ENCODE results near the gene UBA1. TPM values are rescaled to one million over a fixed set of nuclear protein-coding genes. Genes with fewer than 3 reads are reported as not detected.

UBA1 gene
- total RNA-seq, 2 experiments from 2014 or later: 243 to 246 TPM

DNA sequence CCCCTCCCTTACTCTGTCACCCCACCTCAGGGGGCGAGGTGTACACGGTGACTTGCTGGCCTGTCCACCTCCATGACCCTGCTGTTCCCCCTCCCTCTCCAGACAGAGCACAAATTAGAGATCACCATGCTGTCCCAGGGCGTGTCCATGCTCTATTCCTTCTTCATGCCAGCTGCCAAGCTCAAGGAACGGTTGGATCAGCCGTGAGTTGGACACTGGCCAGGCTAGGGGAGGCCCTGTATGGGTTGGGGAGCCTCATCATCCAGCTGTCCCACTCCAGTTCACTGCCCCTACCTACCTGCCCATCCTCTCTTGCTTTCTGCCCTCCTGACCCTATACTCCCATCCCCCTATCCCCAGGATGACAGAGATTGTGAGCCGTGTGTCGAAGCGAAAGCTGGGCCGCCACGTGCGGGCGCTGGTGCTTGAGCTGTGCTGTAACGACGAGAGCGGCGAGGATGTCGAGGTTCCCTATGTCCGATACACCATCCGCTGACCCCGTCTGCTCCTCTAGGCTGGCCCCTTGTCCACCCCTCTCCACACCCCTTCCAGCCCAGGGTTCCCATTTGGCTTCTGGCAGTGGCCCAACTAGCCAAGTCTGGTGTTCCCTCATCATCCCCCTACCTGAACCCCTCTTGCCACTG lies 20.9 kb downstream of the UBA1 start:
- Mint-ChIP-seq H3K27me3 (no peaks in the 10 kb centered on the region), H3K4me1 (ENCODE audit: low read depth) (peaks cover 19% of the 10 kb centered on the region), H3K4me3 (no peak overlapping the region), H3K27ac (no peak overlapping the region), H3K9me3 (no peaks in the 10 kb centered on the region), H3K36me3 (ENCODE audit: low read depth) (peaks cover 41% of the 10 kb centered on the region)
- no peak for TF ChIP-seq CTCF (IDR thresholded peaks at IDR 0.05)
- POLR2A ChIA-PET: interaction anchor here (1.0 to 3.2 kb wide), 2 partner anchors 23 to 34 kb away, joined by 3 to 10 read pairs; no protein-coding TSS in a partner anchor
- CTCF ChIA-PET: no interaction called here
- ATAC-seq (no peak), DNase-seq (no peak)
- intact Hi-C loops (cut with micrococcal nuclease): no loop called here

GRCh38 chrX:47215291-47215900 lies 21.8 kb downstream of the UBA1 start:
- DNase-seq: no peak
- no peak for ATAC-seq
- no peaks in the 10 kb centered on the region for H3K27me3 Mint-ChIP-seq
- H3K36me3 Mint-ChIP-seq (ENCODE audit: low read depth): peaks cover 49% of the 10 kb centered on the region
- intact Hi-C loops (cut with micrococcal nuclease): no loop called here
- H3K27ac Mint-ChIP-seq: no peak overlapping the region
- TF ChIP-seq CTCF (IDR thresholded peaks at IDR 0.05): no peak
- CTCF ChIA-PET: no interaction called here
- POLR2A ChIA-PET: interaction anchor here (0.5 to 3.2 kb wide), 5 partner anchors 8 to 1967 kb away, joined by 3 to 10 read pairs (median 3); no protein-coding TSS in a partner anchor
- H3K4me3 Mint-ChIP-seq: no peak overlapping the region
- no peaks in the 10 kb centered on the region for H3K9me3 Mint-ChIP-seq
- peaks cover 28% of the 10 kb centered on the region for H3K4me1 Mint-ChIP-seq (ENCODE audit: low read depth)

DNA sequence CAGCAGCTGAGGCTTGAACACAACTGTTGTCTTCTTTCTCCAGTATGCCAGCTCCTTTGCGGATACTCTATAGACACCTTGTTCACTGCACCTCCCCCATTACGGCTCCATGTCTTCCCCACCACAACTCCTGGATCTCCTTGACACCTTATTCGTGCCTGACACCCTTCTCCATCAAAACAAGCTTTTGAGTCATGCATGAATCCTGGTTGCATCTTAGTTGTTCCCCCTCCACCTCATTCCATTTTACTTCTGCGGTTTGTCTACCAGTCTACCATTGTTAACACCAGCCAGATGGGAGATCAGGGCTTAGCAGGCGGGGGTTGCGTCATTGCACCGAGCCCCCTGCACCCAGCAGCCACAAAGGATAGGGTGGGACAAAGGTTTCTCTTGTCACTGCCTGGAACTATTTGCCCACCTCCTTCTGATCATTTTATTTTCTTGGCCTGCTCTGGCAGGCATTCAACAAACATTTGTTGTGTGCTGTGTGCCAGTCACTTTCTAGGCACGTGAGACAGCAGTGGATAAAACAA lies 22.8 kb downstream of the UBA1 start:
- no peak for TF ChIP-seq CTCF (IDR thresholded peaks at IDR 0.05)
- peak overlapping the region; percentile 94 for H3K27ac Mint-ChIP-seq
- POLR2A ChIA-PET: interaction anchor here (1.8 to 6.9 kb wide), 3 partner anchors 9 to 25 kb away, joined by 4 to 42 read pairs (median 10); partner anchors contain the start of gene USP11
- H3K9me3 Mint-ChIP-seq: no peaks in the 10 kb centered on the region
- intact Hi-C loops (cut with micrococcal nuclease): no loop called here
- H3K4me3 Mint-ChIP-seq: peak overlapping the region; percentile 88
- CTCF ChIA-PET: no interaction called here
- ATAC-seq: no peak
- H3K27me3 Mint-ChIP-seq: no peaks in the 10 kb centered on the region
- H3K36me3 Mint-ChIP-seq (ENCODE audit: low read depth): peaks cover 50% of the 10 kb centered on the region
- DNase-seq: no peak
- peaks cover 34% of the 10 kb centered on the region for H3K4me1 Mint-ChIP-seq (ENCODE audit: low read depth)

GRCh38 chrX:47217121-47217851 lies 23.7 kb downstream of the UBA1 start:
- H3K4me3 Mint-ChIP-seq: peak overlapping the region; percentile 88
- peak; percentile 39 for DNase-seq
- intact Hi-C loops (cut with micrococcal nuclease): no loop called here
- H3K27me3 Mint-ChIP-seq: no peaks in the 10 kb centered on the region
- no peak for TF ChIP-seq CTCF (IDR thresholded peaks at IDR 0.05)
- no peaks in the 10 kb centered on the region for H3K9me3 Mint-ChIP-seq
- H3K4me1 Mint-ChIP-seq (ENCODE audit: low read depth): peaks cover 42% of the 10 kb centered on the region
- peaks cover 45% of the 10 kb centered on the region for H3K36me3 Mint-ChIP-seq (ENCODE audit: low read depth)
- peak; percentile 11 for ATAC-seq
- POLR2A ChIA-PET: interaction anchor here (0.9 to 6.9 kb wide), 5 partner anchors 11 to 26 kb away, joined by 4 to 42 read pairs (median 10); partner anchors contain the start of gene USP11
- CTCF ChIA-PET: interaction anchor here (1.0 to 1.1 kb wide), 3 partner anchors 141 to 306 kb away, joined by 3 read pairs; no protein-coding TSS in a partner anchor
- peak overlapping the region; percentile 94 for H3K27ac Mint-ChIP-seq
